ENCODE results near the gene CD19. TPM values are rescaled to one million over a fixed set of nuclear protein-coding genes. Genes with fewer than 3 reads are reported as not detected.

The CD19 gene
- total and polyA plus RNA-seq, 2 of the 8 experiments (the other 6 are each of a cell fraction or from before 2014, with no cell fraction given): 0.57 to 0.65 TPM

DNA sequence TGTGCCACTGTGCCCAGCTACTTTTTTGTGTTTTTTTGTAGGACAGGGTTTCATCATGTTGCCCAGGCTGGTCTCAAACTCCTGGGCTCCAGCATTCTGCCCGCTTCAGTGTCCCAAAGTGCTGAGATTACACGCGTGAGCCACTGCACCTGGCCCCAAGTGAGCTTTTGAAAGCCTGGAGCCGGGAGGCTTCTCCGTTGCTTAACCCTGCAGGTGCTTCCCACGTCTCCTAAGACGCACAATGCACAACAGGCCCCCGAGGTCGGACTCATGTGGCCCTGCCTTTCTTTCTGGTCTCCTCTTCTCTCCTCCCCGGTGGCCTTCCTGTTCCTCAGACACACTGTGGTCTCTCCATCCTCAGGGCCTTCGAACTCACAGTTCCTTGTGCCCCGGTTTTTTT is 19.2 kb upstream of the CD19 start (continued):
- TF ChIP-seq, protein P1, sequence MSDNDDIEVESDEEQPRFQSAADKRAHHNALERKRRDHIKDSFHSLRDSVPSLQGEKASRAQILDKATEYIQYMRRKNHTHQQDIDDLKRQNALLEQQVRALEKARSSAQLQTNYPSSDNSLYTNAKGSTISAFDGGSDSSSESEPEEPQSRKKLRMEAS (IDR thresholded peaks at IDR 0.05): no peak

Data from H1 (cell line).